Glutamatergic neuron (in vitro differentiated cells): Measurements from ENCODE around the gene RBM45. TPM values are rescaled to one million over a fixed set of nuclear protein-coding genes. Genes with fewer than 3 reads are reported as not detected.

Experiments
- DNase-seq: peaks from one replicate; pipeline ENCODE4 v3.0.0; 2022
- H3K27ac Mint-ChIP-seq: one replicate; pipeline ENCODE4 v1.8.0; 2020; ENCODE audit warnings: mild to moderate bottlenecking, mixed read lengths, inconsistent platforms; ENCODE audit not compliant: unreplicated experiment
- H3K27me3 Mint-ChIP-seq: one replicate; pipeline ENCODE4 v1.8.0; 2020; ENCODE audit warnings: mild to moderate bottlenecking, moderate library complexity, mixed read lengths, inconsistent platforms; ENCODE audit not compliant: unreplicated experiment
- H3K36me3 Mint-ChIP-seq: one replicate; pipeline ENCODE4 v1.8.0; 2020; ENCODE audit warnings: mild to moderate bottlenecking, mixed read lengths, inconsistent platforms; ENCODE audit not compliant: unreplicated experiment
- H3K4me1 Mint-ChIP-seq: one replicate; pipeline ENCODE4 v1.8.0; 2020; ENCODE audit warnings: mild to moderate bottlenecking, low read depth, mixed read lengths, inconsistent platforms; ENCODE audit not compliant: unreplicated experiment
- H3K4me3 Mint-ChIP-seq: one replicate; pipeline ENCODE4 v1.8.0; 2020; ENCODE audit warnings: mild to moderate bottlenecking, mixed read lengths, inconsistent platforms; ENCODE audit not compliant: unreplicated experiment
- H3K9me3 Mint-ChIP-seq: one replicate; pipeline ENCODE4 v1.8.0; 2020; ENCODE audit warnings: mild to moderate bottlenecking, moderate library complexity, mixed read lengths, inconsistent platforms; ENCODE audit not compliant: unreplicated experiment
- total RNA-seq: library from RNA; stranded (reverse); fragmentation: NEBNext Ultra II Directional; extraction: Animal tissue kit (Norgen Biotek cat#: 25700); gene quantifications from one replicate; pipeline ENCODE4 v1.2.1, GENCODE V29; 2021; ENCODE audit not compliant: unreplicated experiment
- TF ChIP-seq, protein P1 (sequence below): fragments of 200-600 bp; sonication (generic); IDR thresholded peaks from one replicate; pipeline ENCODE4 v1.5.0; 2021; ENCODE audit not compliant: partially characterized antibody, unreplicated experiment

RBM45 gene
- total RNA-seq, 1 donor from 2014 or later, result 15.3 TPM

DNA sequence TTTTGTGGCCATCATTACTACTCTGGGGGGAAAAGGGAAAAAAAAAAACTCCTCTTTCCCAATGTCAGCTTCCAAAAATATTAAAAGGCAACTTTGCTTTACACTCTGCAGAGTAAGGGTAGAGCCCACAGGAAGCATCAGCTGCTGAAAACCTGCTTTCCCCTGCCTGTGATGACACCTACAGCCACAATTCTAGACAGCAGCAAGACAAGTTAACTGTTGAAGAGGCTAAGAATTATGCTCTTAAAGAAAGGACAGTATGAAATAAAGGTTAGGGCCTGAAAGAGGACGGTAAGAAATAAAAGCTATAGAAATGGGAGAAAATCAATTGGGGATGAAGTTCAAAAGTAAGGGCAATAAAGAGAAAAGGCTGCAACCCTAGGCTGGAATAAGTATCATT is 42.7 kb upstream of the RBM45 start:
- Mint-ChIP-seq H3K27ac (no peak overlapping the region), H3K36me3 (no peaks in the 10 kb centered on the region), H3K4me1 (peaks cover 6% of the 10 kb centered on the region), H3K27me3 (peaks cover 3% of the 10 kb centered on the region), H3K4me3 (no peak overlapping the region), H3K9me3 (no peaks in the 10 kb centered on the region)
- TF ChIP-seq, protein P1, sequence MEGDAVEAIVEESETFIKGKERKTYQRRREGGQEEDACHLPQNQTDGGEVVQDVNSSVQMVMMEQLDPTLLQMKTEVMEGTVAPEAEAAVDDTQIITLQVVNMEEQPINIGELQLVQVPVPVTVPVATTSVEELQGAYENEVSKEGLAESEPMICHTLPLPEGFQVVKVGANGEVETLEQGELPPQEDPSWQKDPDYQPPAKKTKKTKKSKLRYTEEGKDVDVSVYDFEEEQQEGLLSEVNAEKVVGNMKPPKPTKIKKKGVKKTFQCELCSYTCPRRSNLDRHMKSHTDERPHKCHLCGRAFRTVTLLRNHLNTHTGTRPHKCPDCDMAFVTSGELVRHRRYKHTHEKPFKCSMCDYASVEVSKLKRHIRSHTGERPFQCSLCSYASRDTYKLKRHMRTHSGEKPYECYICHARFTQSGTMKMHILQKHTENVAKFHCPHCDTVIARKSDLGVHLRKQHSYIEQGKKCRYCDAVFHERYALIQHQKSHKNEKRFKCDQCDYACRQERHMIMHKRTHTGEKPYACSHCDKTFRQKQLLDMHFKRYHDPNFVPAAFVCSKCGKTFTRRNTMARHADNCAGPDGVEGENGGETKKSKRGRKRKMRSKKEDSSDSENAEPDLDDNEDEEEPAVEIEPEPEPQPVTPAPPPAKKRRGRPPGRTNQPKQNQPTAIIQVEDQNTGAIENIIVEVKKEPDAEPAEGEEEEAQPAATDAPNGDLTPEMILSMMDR, result no peak
- DNase-seq, result no peak

DNA sequence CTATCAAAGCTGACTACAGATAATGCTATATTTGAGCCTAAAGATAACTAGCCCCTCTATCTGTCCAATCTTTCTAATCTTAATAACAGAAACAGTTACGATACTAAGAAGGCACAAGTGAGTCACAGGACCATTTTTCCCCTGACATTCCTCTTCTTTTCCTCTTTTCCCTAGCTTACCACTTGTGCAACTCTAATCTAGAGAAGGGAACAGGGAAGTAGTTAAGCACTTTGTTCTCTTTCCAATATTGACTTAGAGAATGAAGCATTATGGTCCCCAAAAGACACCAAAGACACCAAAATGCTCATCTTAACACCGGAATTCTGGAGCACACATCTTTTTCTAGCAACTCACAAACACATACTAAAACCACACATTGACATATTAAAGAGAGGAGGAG is 41.4 kb upstream of the RBM45 start:
- Mint-ChIP-seq H3K36me3 (no peaks in the 10 kb centered on the region), H3K4me3 (no peak overlapping the region), H3K4me1 (peaks cover 6% of the 10 kb centered on the region), H3K27ac (no peak overlapping the region), H3K9me3 (no peaks in the 10 kb centered on the region), H3K27me3 (peaks cover 3% of the 10 kb centered on the region)
- no peak for DNase-seq
- TF ChIP-seq, protein P1, result no peak

DNA sequence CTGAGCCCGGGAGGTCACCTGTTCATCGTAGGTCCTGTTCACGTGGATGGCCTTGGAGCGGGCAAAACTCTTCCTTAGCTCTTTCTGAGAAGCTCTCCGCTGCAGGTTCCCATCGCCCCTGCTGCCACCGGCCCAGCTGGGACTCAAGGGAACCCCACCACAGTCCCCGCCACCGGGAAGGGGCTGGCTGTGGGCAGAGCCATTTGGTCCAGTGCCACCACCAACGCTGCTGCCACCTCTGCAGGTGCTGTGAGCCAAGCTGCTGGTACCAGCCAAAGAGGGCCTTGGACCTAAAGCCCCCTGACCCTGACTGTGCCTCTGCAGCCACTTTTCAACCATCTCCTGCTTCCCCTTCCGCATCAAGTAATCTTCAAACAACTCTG is 40.2 kb upstream of the RBM45 start:
- Mint-ChIP-seq H3K27ac (no peak overlapping the region), H3K9me3 (no peaks in the 10 kb centered on the region), H3K36me3 (no peaks in the 10 kb centered on the region), H3K27me3 (peaks cover 3% of the 10 kb centered on the region), H3K4me1 (peaks cover 4% of the 10 kb centered on the region), H3K4me3 (peak overlapping the region; percentile 91)
- DNase-seq, result no peak
- TF ChIP-seq, protein P1, result no peak

DNA sequence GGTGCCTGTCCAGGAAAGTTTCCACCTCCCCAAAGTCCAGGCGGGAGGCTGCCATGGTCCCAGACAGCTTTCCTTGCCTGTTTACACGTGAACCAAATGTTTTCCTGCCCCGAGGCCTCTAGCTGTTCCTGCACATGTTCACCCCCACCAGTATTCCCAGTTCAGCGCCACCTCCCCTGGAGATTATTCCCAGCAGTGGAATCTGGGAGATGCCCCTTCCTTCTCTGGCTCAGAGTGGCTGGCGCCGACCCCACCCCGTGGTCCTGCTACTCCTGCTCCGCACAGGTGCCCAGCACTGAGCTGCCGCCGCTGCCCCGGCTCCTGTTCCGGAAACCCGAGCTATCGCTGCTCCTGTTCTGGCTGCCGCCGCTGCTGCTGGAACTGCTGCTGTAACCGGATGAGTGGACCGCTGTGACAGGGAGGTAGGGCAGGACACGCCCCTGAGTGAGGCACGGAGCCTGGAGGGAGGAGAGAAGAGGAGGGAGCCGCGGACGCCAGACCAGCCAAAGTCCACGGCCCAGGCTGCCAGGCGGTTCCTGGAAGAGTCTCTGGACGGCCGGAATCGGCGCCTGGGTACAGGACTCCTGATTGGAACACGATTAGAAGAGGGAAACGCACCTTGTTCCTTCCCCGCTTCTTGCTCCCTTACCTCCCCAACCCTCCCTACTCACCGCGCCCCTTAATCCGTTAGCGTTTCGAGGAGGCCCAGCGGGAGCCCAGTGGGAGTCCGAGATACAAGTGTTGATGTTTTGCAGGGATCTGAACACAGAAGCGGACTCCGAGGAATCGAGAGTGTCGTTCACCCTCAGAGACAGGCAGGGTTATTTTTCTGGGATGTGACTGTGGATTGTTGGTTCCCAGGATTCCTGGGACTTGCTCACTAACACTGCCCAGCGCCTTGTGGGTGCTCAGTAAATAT is 39.6 kb upstream of the RBM45 start, which contains the start of gene PDE11A:
PDE11A (minus strand) TSS at position 395 of the 919 bp plus-strand sequence; CDS start at position 55, 340 bp downstream.
- H3K27me3 Mint-ChIP-seq, result peaks cover 3% of the 10 kb centered on the region
- no peaks in the 10 kb centered on the region for H3K36me3 Mint-ChIP-seq
- peak within 1 kb of the TSS; percentile 33 for H3K27ac Mint-ChIP-seq
- TF ChIP-seq, protein P1, result no peak
- peak; percentile 78 for DNase-seq
- peak within 1 kb of the TSS; percentile 91 for H3K4me3 Mint-ChIP-seq
- H3K9me3 Mint-ChIP-seq, result no peaks in the 10 kb centered on the region
- H3K4me1 Mint-ChIP-seq, result no peaks in the 10 kb centered on the region
